Osteoblast (primary cell): ENCODE measurements around the gene SIMC1. TPM values are rescaled to one million over a fixed set of nuclear protein-coding genes. Genes with fewer than 3 reads are reported as not detected.

Experiments used
- DNase-seq: peaks from one replicate; pipeline ENCODE4 v3.0.0; 2011; ENCODE audit warnings: low spot score, mixed read lengths; ENCODE audit not compliant: insufficient read length; ENCODE audit errors: missing footprints
- H2AFZ ChIP-seq: 2 replicates; pipeline ENCODE4 v1.6.0; 2011; ENCODE audit warnings: mild to moderate bottlenecking, low read length
- H3K27ac ChIP-seq: 2 replicates; pipeline ENCODE4 v1.5.1; 2011; ENCODE audit warnings: mild to moderate bottlenecking, low read depth, low read length, moderate library complexity
- H3K27me3 ChIP-seq: 2 replicates; pipeline ENCODE4 v1.6.0; 2012; ENCODE audit warnings: mild to moderate bottlenecking, control low read depth, inconsistent platforms, low read length, moderate library complexity; ENCODE audit not compliant: insufficient read depth
- H3K36me3 ChIP-seq: 2 replicates; pipeline ENCODE4 v1.5.1; 2011; ENCODE audit warnings: mild to moderate bottlenecking, low read length, control low read depth, moderate library complexity; ENCODE audit not compliant: insufficient read depth
- H3K4me1 ChIP-seq: 2 replicates; pipeline ENCODE4 v1.5.1; 2011; ENCODE audit warnings: mild to moderate bottlenecking, low read length, control low read depth, moderate library complexity; ENCODE audit not compliant: insufficient read depth
- H3K4me2 ChIP-seq: 2 replicates; pipeline ENCODE4 v1.6.0; 2011; ENCODE audit warnings: mild to moderate bottlenecking, low read length; ENCODE audit not compliant: insufficient read depth
- H3K4me3 ChIP-seq: fragments of 200-600 bp; sonication (generic); 3 replicates; pipeline ENCODE4 v1.5.1; 2012; ENCODE audit warnings: mild to moderate bottlenecking, low read length, inconsistent platforms; ENCODE audit not compliant: insufficient read depth
- H3K79me2 ChIP-seq: 2 replicates; pipeline ENCODE4 v1.6.0; 2012; ENCODE audit warnings: mild to moderate bottlenecking, low read length, control low read depth, inconsistent platforms; ENCODE audit not compliant: insufficient read depth
- H3K9me3 ChIP-seq: 2 replicates; pipeline ENCODE4 v1.5.1; 2011; ENCODE audit warnings: low read depth, low read length, control low read depth
- H4K20me1 ChIP-seq: 2 replicates; pipeline ENCODE4 v1.6.0; 2012; ENCODE audit warnings: mild to moderate bottlenecking, low read length, control low read depth; ENCODE audit not compliant: insufficient read depth
- total RNA-seq: library from RNA; depleted of rRNA; stranded (reverse); fragments of >200 nt; gene quantifications from 2 replicates; pipeline ENCODE4 v1.2.3, GENCODE V29; 2012
- TF ChIP-seq, protein P1 (sequence below): IDR thresholded peaks from 2 replicates; pipeline ENCODE4 v1.5.1; 2011; ENCODE audit warnings: mild to moderate bottlenecking, low read depth, low read length, moderate library complexity; ENCODE audit errors: extremely low read depth

SIMC1 gene
- total RNA-seq, 1 donor: 5.1 TPM

DNA sequence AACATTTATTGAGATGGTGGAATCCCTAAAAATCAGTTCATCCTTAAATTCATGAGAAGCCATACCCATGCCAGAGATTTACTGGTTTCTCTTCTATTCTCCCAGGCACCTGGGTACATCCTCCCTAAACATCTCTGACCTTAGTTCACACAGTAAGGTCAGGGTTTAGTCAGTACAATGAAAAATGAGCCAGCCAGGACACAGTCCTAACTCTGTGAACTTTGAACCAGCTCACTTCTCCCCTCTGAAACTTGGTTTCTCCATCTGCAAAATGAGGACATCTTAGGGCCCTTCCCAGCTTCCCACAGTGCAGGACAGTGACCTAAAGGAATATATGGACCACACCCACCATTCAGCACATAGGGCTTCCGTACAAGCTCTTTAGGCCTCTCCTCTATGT lies 148.3 kb downstream of the SIMC1 start:
- Histone ChIP-seq H3K27ac (no peak overlapping the region), H4K20me1 (peaks cover 13% of the 10 kb centered on the region), H3K4me3 (peak overlapping the region; percentile 19), H3K79me2 (peaks cover 39% of the 10 kb centered on the region), H3K4me2 (peak overlapping the region; percentile 94), H2AFZ (no peak overlapping the region), H3K4me1 (peaks cover 18% of the 10 kb centered on the region), H3K27me3 (no peaks in the 10 kb centered on the region), H3K9me3 (no peaks in the 10 kb centered on the region), H3K36me3 (peaks cover 36% of the 10 kb centered on the region)
- DNase-seq: no peak
- TF ChIP-seq, protein P1, sequence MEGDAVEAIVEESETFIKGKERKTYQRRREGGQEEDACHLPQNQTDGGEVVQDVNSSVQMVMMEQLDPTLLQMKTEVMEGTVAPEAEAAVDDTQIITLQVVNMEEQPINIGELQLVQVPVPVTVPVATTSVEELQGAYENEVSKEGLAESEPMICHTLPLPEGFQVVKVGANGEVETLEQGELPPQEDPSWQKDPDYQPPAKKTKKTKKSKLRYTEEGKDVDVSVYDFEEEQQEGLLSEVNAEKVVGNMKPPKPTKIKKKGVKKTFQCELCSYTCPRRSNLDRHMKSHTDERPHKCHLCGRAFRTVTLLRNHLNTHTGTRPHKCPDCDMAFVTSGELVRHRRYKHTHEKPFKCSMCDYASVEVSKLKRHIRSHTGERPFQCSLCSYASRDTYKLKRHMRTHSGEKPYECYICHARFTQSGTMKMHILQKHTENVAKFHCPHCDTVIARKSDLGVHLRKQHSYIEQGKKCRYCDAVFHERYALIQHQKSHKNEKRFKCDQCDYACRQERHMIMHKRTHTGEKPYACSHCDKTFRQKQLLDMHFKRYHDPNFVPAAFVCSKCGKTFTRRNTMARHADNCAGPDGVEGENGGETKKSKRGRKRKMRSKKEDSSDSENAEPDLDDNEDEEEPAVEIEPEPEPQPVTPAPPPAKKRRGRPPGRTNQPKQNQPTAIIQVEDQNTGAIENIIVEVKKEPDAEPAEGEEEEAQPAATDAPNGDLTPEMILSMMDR: no peak

GRCh38 chr5:176387384-176387925 lies 149.2 kb downstream of the SIMC1 start:
- Histone ChIP-seq H3K27ac (peak overlapping the region; percentile 83), H3K4me2 (peak overlapping the region; percentile 94), H3K4me1 (peaks cover 18% of the 10 kb centered on the region), H3K79me2 (peaks cover 39% of the 10 kb centered on the region), H3K4me3 (peak overlapping the region; percentile 90), H3K27me3 (no peaks in the 10 kb centered on the region), H2AFZ (no peak overlapping the region), H4K20me1 (peaks cover 13% of the 10 kb centered on the region), H3K9me3 (no peaks in the 10 kb centered on the region), H3K36me3 (peaks cover 35% of the 10 kb centered on the region)
- no peak for DNase-seq
- TF ChIP-seq, protein P1: peak; percentile 10

DNA sequence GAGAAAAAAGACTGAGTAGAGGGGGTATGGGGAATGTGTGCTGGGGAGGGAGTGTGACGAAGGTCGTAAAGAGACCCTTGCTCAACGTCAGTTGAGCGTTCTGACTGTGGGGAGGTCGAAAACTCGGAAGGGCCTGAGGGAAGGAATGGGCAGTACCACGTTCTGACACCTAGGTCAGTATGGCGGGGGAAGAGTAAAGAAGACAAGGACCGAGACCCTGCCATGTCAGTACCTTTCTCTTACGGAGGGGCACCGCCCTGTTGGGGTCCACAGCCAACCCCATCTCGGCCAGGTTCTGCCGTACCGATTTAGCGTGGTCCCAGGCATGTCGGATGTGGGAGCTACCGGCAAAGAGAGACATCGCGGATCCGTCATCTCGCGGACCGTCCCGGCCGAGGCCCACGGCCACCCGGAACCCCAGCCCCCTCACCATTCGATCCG lies 149.8 kb downstream of the SIMC1 start:
- Histone ChIP-seq H3K4me3 (peak overlapping the region; percentile 90), H3K27me3 (no peaks in the 10 kb centered on the region), H3K36me3 (peaks cover 39% of the 10 kb centered on the region), H3K4me2 (peak overlapping the region; percentile 94), H3K4me1 (peaks cover 18% of the 10 kb centered on the region), H2AFZ (peak overlapping the region; percentile 97), H3K79me2 (peaks cover 39% of the 10 kb centered on the region), H3K9me3 (no peaks in the 10 kb centered on the region), H3K27ac (peak overlapping the region; percentile 83), H4K20me1 (peaks cover 13% of the 10 kb centered on the region)
- no peak for DNase-seq
- TF ChIP-seq, protein P1: no peak

DNA sequence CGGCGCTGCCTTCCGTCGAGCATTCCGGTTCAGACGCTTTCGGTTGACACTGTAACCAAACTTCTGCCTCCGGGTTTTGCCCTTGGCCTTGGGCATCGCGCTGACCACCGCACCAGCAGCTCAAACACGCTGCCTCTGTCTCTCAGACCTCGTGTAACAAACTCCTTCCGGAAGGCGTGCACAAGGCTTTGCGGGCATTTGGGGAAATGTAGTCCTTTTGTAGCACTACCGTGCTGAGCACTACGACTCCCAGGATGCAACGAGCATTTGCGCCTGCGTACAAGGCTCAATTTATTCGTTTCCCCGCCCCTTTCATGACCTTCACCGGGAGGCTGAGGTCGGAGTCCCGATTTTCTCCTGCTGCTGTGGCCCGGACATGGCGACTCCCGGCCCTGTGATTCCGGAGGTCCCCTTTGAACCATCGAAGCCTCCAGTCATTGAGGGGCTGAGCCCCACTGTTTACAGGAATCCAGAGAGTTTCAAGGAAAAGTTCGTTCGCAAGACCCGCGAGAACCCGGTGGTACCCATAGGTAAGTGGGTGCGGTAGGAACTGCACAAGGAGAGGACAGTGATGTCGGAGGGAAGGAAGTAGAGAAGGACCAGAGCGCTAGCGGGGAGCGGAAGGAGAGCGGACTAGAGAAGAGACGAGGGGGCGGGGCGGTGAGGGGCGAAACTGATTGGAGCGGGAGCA lies 150.4 kb downstream of the SIMC1 start, which contains the start of the genes HIGD2A and NOP16:
TSS of gene HIGD2A (plus strand) at position 308 of the 691 bp plus-strand sequence. CDS start at position 377, 69 bp downstream.
TSS of gene NOP16 (minus strand) at position 155 of the 691 bp plus-strand sequence. CDS start at position 96, 59 bp downstream.
- Histone ChIP-seq H3K4me2 (peak within 1 kb of the TSS; percentile 94), H3K79me2 (peaks cover 39% of the 10 kb centered on the region), H3K9me3 (no peaks in the 10 kb centered on the region), H3K4me3 (peak within 1 kb of the TSS; percentile 90), H3K27me3 (no peaks in the 10 kb centered on the region), H3K4me1 (peaks cover 18% of the 10 kb centered on the region), H2AFZ (peak within 1 kb of the TSS; percentile 97), H3K27ac (peak within 1 kb of the TSS; percentile 83), H4K20me1 (peaks cover 13% of the 10 kb centered on the region), H3K36me3 (peaks cover 41% of the 10 kb centered on the region)
- TF ChIP-seq, protein P1: no peak
- peak; percentile 99 for DNase-seq
